HepG2 (cell line): ENCODE data around the gene BAIAP3. TPM values are rescaled to one million over a fixed set of nuclear protein-coding genes. Genes with fewer than 3 reads are reported as not detected.

Experiments
- CBX1 ChIP-seq: IDR thresholded peaks from one replicate; pipeline ENCODE4 v1.6.1; 2016; ENCODE audit warnings: antibody characterized with exemption, low read depth
- CEBPZ ChIP-seq: IDR thresholded peaks from 2 replicates; pipeline ENCODE4 v1.6.1; 2012; ENCODE audit warnings: low read length, improper control_type of control experiment
- CENPT ChIP-seq: sonication (generic); formaldehyde crosslinking; IDR thresholded peaks from 2 replicates; pipeline ENCODE4 v1.8.0; 2022; ENCODE audit warnings: low read depth, mild to moderate bottlenecking, moderate library complexity, missing genetic modification reagents
- HOXA9 ChIP-seq: sonication (generic); formaldehyde crosslinking; IDR thresholded peaks from 2 replicates; pipeline ENCODE4 v1.8.1; 2022; ENCODE audit warnings: missing genetic modification reagents, mild to moderate bottlenecking, moderate library complexity, borderline replicate concordance
- MAX ChIP-seq: IDR thresholded peaks from 2 replicates; pipeline ENCODE4 v1.6.1; 2012; ENCODE audit warnings: inconsistent platforms
- MTA1 ChIP-seq: sonication (generic); formaldehyde crosslinking; IDR thresholded peaks from 2 replicates; pipeline ENCODE4 v1.4.0; 2020; ENCODE audit warnings: missing genetic modification reagents, mild to moderate bottlenecking, borderline replicate concordance
- MYPOP ChIP-seq: sonication (generic); formaldehyde crosslinking; IDR thresholded peaks from 2 replicates; pipeline ENCODE4 v1.8.1; 2023; ENCODE audit warnings: mild to moderate bottlenecking, moderate library complexity, missing genetic modification reagents
- NFE2L1 ChIP-seq: sonication (generic); formaldehyde crosslinking; IDR thresholded peaks from 2 replicates; pipeline ENCODE4 v1.4.0; 2020; ENCODE audit warnings: missing genetic modification reagents, mild to moderate bottlenecking, borderline replicate concordance
- NFYB ChIP-seq: sonication (generic); formaldehyde crosslinking; IDR thresholded peaks from 2 replicates; pipeline ENCODE4 v1.4.0; 2020; ENCODE audit warnings: missing genetic modification reagents
- NKX3-1 ChIP-seq: sonication (generic); formaldehyde crosslinking; IDR thresholded peaks from 2 replicates; pipeline ENCODE4 v1.5.0; 2020; ENCODE audit warnings: missing genetic modification reagents
- NR2C2 ChIP-seq: sonication (generic); formaldehyde crosslinking; IDR thresholded peaks from 2 replicates; pipeline ENCODE4 v1.4.0; 2020; ENCODE audit warnings: missing genetic modification reagents, mild to moderate bottlenecking, moderate library complexity, borderline replicate concordance
- PCBP2 ChIP-seq: fragments of 200-400 bp; formaldehyde crosslinking; optimal IDR thresholded peaks from 2 replicates; pipeline ENCODE3; 2018; ENCODE audit warnings: low read length, low read depth; ENCODE audit not compliant: poor library complexity, severe bottlenecking
- RBAK ChIP-seq: sonication (generic); formaldehyde crosslinking; IDR thresholded peaks from 2 replicates; pipeline ENCODE4 v1.5.1; 2020; ENCODE audit warnings: mild to moderate bottlenecking, missing genetic modification reagents
- REL ChIP-seq: sonication (generic); formaldehyde crosslinking; conservative IDR thresholded peaks from 2 replicates; pipeline ENCODE4 v1.8.0; 2022; ENCODE audit warnings: mild to moderate bottlenecking, missing genetic modification reagents, moderate library complexity
- SNAI1 ChIP-seq: sonication (generic); formaldehyde crosslinking; IDR thresholded peaks from 2 replicates; pipeline ENCODE4 v1.5.0; 2020; ENCODE audit warnings: mild to moderate bottlenecking, missing genetic modification reagents, borderline replicate concordance
- TFDP1 ChIP-seq: IDR thresholded peaks from 2 replicates; pipeline ENCODE4 v1.6.1; 2016; ENCODE audit warnings: missing compliant biosample characterization, missing genetic modification reagents, borderline replicate concordance
- ZFP1 ChIP-seq: IDR thresholded peaks from 2 replicates; pipeline ENCODE4 v1.6.1; 2016
- ZFYVE20 ChIP-seq: sonication (generic); formaldehyde crosslinking; IDR thresholded peaks from 2 replicates; pipeline ENCODE4 v1.8.0; 2023; ENCODE audit warnings: low read depth, mild to moderate bottlenecking, moderate library complexity, missing genetic modification reagents, borderline replicate concordance
- ZNF280B ChIP-seq: sonication (generic); formaldehyde crosslinking; IDR thresholded peaks from 2 replicates; pipeline ENCODE4 v1.5.0; 2020; ENCODE audit warnings: missing genetic modification reagents, mild to moderate bottlenecking, borderline replicate concordance
- ZNF34 ChIP-seq: sonication (generic); formaldehyde crosslinking; IDR thresholded peaks from 2 replicates; pipeline ENCODE4 v1.4.0; 2020; ENCODE audit warnings: mild to moderate bottlenecking, missing genetic modification reagents, borderline replicate concordance
- ZNF772 ChIP-seq: sonication (generic); formaldehyde crosslinking; IDR thresholded peaks from 2 replicates; pipeline ENCODE4 v1.5.0; 2020; ENCODE audit warnings: mild to moderate bottlenecking, missing genetic modification reagents
- polyA plus RNA-seq, 8 experiments: library from polyadenylated mRNA; depleted of rRNA in 3 of 8; stranded (reverse) in 7 of 8; unstranded in 1 of 8; fragments of >200 nt; fragmentation: Illumina TruSeq in 4 of 8; extraction: Trizol in 4 of 8; gene quantifications; 2 replicates each; pipeline versions ENCODE4 v1.2.1 to v1.2.3, GENCODE V29; 2011 to 2016; ENCODE audit warnings: low read depth in 4 of 8, missing spikeins in 1 of 8, mixed read lengths in 1 of 8; ENCODE audit not compliant: insufficient read depth in 1 of 8
- total RNA-seq, 5 experiments: library from RNA; depleted of rRNA; stranded (reverse); fragments of >200 nt; fragmentation: Illumina TruSeq; extraction: Trizol; gene quantifications; 2 replicates each; pipeline ENCODE4 v1.2.3, GENCODE V29; 2016; ENCODE audit warnings: low read depth in 1 of 5

BAIAP3 gene
- total and polyA plus RNA-seq, 2 of the 13 experiments (the other 11 are each of a cell fraction or from before 2014, with no cell fraction given): 3.2 to 5.7 TPM

GRCh38 chr16:1342526-1343427 lies 9.3 kb downstream of the BAIAP3 start (continued):
- TF ChIP-seq TFDP1: peak; percentile 27; the same call in 1 of the 2 replicates
- TF ChIP-seq ZFYVE20: no peak
- peak; percentile 55; the same call in 1 of the 2 replicates for TF ChIP-seq MYPOP (CRISPR knock-in tag)
- TF ChIP-seq REL (CRISPR knock-in tag): no peak
- no peak for TF ChIP-seq PCBP2
- no peak for TF ChIP-seq ZNF34
- no peak for TF ChIP-seq ZNF772 (CRISPR knock-in tag)
- no peak for TF ChIP-seq RBAK (CRISPR knock-in tag)
- no peak for TF ChIP-seq MTA1 (CRISPR knock-in tag)
- TF ChIP-seq CENPT: no peak
- no peak for TF ChIP-seq ZFP1 (CRISPR knock-in tag)
- no peak for TF ChIP-seq CBX1
- TF ChIP-seq CEBPZ: no peak
- no peak for TF ChIP-seq SNAI1 (CRISPR knock-in tag)
- no peak for TF ChIP-seq NFE2L1 (CRISPR knock-in tag)
- peak; percentile 64; the same call in 1 of the 2 replicates for TF ChIP-seq NR2C2 (CRISPR knock-in tag)
- peak; percentile 67 for TF ChIP-seq MAX
- TF ChIP-seq NFYB: peak; percentile 91
- TF ChIP-seq ZNF280B: 0 out of 2 replicates have a peak, but pooled peaks have one; percentile 12
- no peak for TF ChIP-seq HOXA9 (CRISPR knock-in tag)
- no peak for TF ChIP-seq NKX3-1 (CRISPR knock-in tag)
